CD4-positive, alpha-beta T cell treated with Interleukin-17A for 1 hour (primary cell): Measurements from ENCODE around the gene SEMA4F.

Source experiments
- DNase-seq: peaks from one replicate; pipeline ENCODE4 v3.0.0-alpha.2; 2020

The SEMA4F gene

DNA sequence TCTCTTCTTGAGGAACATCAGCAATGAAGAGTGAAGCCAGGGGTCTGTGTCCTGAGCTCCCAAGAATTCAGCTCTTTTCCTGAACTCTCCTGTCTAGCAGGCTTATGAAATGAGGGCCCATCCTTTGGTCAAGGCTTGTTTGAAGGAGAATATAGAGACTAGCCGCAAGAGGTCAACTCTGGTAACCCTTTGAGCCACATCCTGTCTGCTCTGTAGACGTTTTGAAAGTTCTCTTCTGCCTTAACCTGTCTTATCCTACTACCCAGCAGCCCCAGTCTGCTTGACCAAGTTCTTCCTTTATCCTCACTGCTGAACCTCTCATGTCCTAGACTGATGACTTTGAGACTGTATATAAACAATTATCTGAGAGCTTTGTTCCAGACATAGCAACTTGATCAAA lies 5.4 kb downstream of the SEMA4F start:
- no peak for DNase-seq

DNA sequence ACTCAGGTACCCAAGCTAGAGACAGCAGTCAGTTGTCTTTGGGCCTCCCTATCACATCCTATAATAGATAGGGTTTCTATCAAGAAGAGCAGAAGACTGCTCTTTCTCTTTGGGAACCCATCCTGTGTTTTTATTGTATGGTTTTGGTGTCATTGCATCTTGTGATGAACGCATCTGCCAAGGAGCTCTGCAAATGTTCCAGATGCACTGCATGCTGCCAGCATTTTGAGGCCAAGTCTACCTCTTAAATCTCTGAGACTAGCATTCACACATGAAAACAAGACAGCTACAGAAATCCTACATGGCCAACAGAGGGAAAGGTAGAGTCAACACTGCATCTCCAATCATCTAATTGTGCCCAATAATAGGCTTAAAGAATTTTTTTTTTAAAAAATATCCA lies 14.0 kb downstream of the SEMA4F start:
- no peak for DNase-seq

- DNase-seq = no peak
Measured at GRCh38 chr2:74670263-74670662, 16.2 kb downstream of the SEMA4F start.

- no peak for DNase-seq
Measured at GRCh38 chr2:74671479-74671878, 17.4 kb downstream of the SEMA4F start.

DNA sequence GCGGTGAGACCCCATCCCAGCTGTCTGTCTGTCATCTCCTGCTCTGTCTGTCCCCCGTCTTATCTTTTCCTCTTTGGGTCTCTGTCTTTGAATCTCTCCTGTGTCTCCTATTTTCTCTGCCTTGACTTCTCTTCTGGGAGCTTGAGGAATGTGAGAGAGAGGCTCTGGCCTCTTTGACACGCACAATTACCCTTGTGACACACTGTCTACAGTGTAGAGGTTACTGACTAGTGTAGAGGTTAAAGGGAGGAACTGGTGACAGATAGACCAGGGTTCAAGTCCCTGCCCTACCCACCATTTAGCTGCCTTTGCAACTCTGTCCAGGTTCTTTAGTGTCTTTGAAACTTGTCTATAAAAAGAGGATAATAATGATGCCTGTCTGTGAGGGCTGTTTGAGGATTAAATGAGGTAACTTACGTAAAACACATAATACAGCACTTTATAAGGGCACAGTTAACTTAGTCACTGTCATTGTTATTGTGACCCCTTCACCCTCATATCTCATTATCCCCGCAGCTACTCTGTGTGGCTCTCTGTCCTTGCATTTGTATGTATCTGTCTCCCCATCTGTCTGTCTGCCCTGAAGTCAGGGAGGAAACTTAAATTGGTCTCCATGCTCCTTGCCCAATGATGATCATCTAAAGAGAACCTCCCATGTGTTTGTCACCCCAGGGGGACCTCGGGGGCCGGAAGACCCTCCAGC lies 19.9 kb downstream of the SEMA4F start:
- no peak for DNase-seq

DNA sequence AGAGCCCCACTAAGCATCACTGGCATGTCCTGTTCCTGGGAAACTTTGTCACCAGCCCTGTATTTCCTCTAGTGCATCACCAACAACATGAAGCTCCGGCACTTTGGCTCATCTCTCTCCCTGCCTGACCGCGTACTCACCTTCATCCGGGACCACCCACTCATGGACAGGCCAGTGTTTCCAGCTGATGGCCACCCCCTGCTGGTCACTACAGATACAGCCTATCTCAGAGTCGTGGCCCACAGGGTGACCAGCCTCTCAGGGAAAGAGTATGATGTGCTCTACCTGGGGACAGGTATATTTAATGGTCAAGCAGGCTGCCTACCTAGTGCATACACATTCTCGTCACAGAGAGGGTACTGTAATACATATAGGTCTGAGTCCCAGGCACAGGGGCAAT lies 21.0 kb downstream of the SEMA4F start:
- no peak for DNase-seq

DNA sequence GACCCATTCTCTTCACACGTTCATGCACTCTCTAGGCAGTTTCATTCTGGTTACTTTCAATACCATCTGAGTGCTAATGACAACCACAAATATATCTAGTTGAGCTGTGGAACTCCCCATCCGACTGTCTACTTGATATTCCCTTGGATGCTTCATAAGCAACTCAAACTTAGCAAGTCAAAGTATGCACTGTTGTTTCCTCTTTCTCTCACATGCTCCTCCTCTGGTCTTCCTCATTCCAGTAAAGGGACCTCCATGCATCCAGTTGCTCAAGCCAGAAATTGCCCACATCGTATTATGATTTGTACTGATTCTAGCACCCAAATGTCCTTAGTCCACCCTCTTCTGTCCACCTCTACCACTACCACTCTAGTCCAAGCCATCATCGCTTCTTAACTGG lies 22.3 kb downstream of the SEMA4F start:
- no peak for DNase-seq

GRCh38 chr2:74679615-74680014 lies 25.6 kb downstream of the SEMA4F start:
- no peak for DNase-seq

DNA sequence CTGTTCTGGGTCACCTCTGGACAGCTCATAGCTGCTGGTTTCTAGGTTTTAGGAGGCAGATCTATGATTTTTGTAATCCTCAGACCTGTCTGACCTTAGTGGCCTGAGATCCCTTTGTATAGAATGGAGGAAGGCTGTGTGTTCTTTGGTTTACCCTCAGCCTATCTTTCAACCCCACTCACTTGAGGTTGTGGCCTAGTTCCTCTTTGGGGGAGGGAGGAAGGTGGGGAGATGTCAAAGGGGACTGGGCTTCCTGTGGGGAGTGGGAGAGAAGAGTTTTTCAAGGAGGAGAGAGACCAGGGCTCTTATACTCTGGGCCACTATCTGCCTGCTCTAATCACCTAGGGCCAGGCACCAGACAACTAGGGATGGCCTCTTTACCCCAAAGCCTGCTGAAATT lies 28.5 kb downstream of the SEMA4F start:
- no peak for DNase-seq

DNA sequence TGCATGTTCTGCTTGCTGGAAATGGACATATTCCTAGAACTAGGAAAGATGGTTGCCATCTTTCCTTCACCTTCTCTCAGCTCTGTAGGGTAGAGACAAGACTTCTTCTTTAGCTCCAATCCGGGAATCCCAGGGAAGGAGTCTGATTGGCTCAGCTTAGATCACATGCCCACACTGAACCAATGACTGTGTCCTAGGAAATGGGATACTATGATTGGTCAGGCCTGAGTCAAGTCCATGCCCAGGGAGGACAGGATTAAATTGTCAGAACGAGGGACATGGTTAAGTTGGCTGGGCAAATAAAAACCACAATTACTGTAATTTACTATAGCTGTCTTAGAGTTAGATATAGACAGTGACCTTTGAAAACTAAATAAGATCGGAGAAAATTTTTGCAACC lies 31.4 kb downstream of the SEMA4F start:
- no peak for DNase-seq

GRCh38 chr2:74688881-74689280 lies 34.8 kb downstream of the SEMA4F start:
- no peak for DNase-seq

DNA sequence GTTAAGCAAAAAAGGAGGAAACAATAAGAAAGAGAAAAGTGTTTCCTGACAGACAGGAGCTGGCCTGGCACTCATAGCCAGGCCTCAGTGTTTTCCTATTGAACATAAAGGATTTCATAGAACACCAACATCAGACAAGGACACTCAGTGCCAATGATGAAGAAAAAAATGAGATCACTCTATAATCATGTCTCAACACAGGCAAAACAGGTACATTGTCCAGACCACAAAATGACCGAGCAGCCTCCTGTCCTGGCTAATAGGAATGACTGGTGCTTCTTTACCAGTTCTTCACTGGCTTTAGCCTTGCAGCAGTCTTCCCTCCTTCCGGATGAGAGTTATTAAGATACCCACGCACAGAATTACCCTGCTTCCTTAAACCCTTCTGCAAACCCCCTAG lies 35.6 kb downstream of the SEMA4F start:
- DNase-seq = no peak

DNA sequence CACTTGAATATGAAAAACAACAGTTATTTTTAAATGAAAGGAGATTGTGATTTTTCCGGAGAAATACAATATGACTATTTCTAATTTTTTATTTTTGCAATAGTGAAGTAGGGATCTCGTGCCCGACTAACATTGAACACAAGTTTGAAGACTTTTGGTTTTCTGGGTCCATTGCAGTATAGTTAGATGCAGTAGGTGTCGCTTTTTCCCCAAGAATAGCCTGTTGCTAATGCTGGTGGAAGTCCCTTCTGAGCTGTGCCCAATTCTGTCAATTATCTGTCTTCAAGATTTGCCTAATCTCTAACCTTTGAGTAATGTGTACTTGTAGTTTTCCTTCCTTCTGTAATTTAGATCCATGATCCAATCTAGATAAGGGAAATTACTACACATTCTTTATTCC lies 36.5 kb downstream of the SEMA4F start:
- peak; percentile 50 for DNase-seq

DNA sequence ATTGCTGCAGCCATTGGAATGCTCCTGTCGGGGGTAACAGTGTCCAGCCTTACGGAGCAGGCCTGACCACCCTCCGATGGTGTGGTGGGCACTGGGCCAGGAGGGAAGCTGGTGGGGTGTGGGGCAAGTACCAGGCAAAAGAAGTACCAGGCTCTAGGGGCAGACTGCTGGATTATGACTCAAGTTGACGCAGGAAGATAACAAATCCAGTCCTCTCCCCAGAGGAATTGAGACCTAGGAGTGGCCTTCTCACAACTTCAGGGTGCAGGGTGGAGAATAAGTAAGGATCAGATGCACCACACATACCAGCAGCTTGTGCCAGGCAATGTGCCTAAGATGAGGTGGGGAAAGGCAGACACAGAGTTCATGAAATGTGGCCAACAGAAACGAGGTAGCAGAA lies 37.9 kb downstream of the SEMA4F start:
- no peak for DNase-seq

DNA sequence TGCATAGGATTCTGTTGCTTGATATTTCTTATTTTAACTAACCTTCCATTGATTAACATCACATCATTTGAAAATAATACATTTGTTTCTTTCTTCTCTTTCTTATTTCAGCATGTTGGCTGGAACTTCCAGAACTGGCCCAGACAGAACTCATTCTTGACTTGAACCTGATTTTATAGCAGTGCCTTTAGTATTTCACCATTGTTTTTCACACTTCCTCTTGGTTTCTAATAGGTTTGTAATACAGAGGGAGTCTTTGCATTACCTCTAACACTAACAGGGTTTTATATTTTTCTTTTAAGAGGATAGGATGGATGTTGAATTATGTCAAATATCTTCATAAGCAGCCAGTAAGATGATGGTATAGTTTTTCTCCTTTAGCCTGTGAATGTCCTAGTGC lies 39.2 kb downstream of the SEMA4F start:
- no peak for DNase-seq

GRCh38 chr2:74693668-74694067 lies 39.6 kb downstream of the SEMA4F start:
- no peak for DNase-seq

DNA sequence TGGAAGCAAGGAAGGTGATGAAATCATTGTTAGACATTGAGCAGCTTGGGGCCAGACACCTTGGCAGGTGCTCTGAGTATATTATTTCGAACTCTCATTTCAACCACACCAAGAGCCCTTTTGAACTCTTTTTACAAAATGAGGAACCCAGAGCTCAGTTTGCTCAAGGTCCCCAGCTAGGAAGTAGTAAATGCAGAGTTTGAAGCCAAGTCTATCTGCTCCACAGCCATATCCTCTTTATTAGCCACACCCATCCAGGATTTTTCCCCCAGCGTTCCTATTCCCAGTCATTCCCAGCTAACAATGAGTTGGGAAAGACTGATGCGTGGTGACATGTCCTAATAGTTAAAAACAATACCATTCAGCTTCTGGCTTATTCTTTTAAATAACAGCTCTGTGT lies 40.2 kb downstream of the SEMA4F start:
- no peak for DNase-seq

DNA sequence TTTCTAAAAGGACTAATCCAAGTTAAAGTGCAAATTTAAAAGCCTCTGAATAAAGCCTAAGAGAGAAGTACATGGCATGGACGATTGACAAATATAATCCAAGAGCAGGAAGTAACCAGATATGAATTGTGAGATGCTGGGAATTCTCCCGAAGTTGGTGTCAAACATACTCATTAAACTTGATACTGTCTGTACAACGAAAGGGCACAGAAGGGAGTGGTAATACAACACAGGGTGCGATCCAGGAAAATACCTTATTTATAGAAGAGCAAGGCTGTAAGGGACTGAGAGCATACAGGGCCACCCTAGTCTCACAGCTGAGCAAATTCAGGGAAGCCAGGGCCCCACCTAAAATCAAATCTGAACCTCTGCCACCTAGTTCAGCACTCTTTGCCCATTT lies 41.6 kb downstream of the SEMA4F start:
- no peak for DNase-seq

GRCh38 chr2:74696829-74697228 lies 42.8 kb downstream of the SEMA4F start:
- no peak for DNase-seq

DNA sequence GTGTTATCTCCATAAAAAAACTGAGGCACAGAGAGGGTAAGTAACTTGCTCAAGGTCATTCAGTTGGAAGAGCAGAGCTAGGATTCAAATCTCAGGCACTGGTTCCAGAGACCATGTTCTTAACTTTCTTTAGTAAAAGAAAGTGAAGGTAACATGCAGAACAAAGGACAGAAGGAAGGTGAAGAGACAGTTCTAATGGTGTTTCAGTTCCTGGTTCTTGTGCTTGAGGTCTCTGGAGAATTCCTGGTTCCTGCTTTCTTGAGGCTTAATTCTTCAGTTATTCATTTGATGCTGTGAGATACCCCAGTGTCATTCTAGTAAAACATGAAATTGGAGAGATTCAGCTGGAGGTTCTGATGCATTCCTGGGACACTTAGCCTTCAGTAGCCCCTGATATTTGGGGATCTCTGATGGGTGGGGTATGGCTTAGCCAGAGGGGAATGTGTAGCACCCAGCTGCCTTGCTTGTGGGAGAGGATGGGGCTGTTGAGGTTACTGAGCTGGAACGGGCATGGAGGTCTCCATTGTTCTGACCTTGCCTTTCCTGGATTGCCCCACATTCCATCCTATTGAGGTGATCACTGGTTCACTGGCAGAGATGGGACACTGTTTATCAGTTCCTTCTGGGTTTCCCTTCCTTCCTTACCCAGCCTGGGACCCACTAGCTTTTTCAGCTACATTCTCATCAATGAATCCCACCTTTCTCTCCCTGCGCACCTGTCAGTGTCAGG lies 46.8 kb downstream of the SEMA4F start:
- no peak for DNase-seq

- DNase-seq = no peak
Measured at GRCh38 chr2:74702001-74702715, 48.1 kb downstream of the SEMA4F start.

DNA sequence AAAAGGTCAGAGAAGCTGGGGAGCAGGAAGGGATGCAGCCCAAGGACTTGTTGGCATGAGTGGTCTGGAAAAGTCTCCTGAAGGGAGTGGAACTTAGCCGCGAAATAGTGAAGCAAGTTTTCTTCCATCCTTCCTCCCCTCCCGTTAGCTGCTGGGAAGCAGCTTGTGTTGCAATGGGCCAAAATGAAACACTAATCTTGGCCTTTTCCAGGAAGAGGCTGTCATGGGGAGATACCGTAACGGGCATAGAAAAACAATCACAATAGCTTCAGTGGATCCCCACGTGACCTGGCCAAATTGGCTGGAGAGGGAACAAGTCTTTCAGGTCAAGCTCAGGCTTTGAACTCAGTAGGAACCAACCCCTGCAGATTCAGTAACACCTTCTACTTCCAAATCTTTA lies 49.3 kb downstream of the SEMA4F start:
- DNase-seq = no peak

GRCh38 chr2:74704216-74704615 lies 50.2 kb downstream of the SEMA4F start:
- no peak for DNase-seq

DNA sequence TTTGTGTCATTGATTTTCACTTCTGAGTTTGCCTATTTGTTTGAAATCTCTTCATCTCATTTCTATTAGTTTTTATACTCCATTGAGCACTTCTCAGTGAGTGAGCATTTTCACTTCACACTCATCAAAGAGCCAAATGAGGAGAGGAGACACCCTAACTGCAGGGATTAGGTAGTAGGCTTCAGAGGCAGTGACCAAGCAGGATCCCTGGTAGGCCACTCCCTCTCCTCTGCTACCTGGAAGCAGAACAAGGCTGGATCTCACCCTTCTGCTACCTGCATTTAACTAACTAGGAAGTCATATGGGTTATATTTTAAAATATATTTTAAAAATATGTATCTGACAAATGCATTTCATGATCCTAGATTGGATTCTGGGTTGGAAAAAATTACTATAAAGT lies 52.7 kb downstream of the SEMA4F start:
- DNase-seq = no peak
